Neutrophil (primary cell): ENCODE results near the gene RGS8.

Experiments
- H3K27ac ChIP-seq: fragments of 200-600 bp; sonication (generic); 2 replicates; pipeline ENCODE4 v1.5.1; 2016; ENCODE audit warnings: mild to moderate bottlenecking, moderate library complexity
- H3K27me3 ChIP-seq: fragments of 200-600 bp; sonication (generic); 2 replicates; pipeline ENCODE4 v1.6.0; 2016; ENCODE audit warnings: mild to moderate bottlenecking
- H3K36me3 ChIP-seq: fragments of 200-600 bp; sonication (generic); 2 replicates; pipeline ENCODE4 v1.5.1; 2017
- H3K4me1 ChIP-seq, 2 experiments: fragments of 200-600 bp in 1 of 2; sonication (generic) in 1 of 2; 1 replicate in 1 of 2; 2 replicates in 1 of 2; pipeline versions ENCODE4 v1.5.1 to v1.6.1; 2013 to 2016; ENCODE audit warnings: low read depth in 1 of 2, low read length in 1 of 2, mild to moderate bottlenecking in 1 of 2, moderate library complexity in 1 of 2; ENCODE audit not compliant: control insufficient read depth in 1 of 2, insufficient read depth in 1 of 2
- H3K4me3 ChIP-seq, 2 experiments: fragments of 200-600 bp in 1 of 2; sonication (generic) in 1 of 2; 1 replicate in 1 of 2; 2 replicates in 1 of 2; pipeline ENCODE4 v1.5.1; 2013 to 2016; ENCODE audit warnings: low read depth in 1 of 2, low read length in 1 of 2, mild to moderate bottlenecking in 1 of 2, moderate library complexity in 1 of 2
- H3K9me3 ChIP-seq: fragments of 200-600 bp; sonication (generic); 2 replicates; pipeline ENCODE4 v1.5.1; 2016
- TF ChIP-seq, protein P1 (sequence below): fragments of 200-600 bp; sonication (generic); IDR thresholded peaks from 2 replicates; pipeline ENCODE4 v1.5.1; 2016; ENCODE audit warnings: antibody characterized with exemption

Gene RGS8

DNA sequence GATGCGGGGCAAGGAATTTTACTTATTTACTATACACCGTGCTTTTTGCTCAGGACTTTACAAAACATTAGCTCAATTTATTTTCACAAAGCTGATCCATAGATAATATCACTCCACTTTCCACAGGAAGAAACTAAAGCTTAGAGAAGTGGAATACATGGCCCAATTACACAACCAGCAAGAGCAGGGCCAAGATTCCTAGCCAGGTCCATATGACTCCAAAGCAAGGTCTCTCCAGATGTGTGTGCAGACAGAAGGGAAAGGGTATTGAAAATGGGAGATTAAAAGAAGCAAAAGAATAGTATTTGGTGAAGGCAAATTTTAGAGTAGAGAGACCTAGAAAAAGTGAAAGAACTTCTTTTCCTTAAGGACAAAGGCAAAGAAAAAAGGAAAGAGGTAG is 30.4 kb downstream of the RGS8 start:
- Histone ChIP-seq H3K27me3 (peaks cover 23% of the 10 kb centered on the region), H3K9me3 (no peaks in the 10 kb centered on the region), H3K4me1 (no peaks in the 10 kb centered on the region), H3K36me3 (no peaks in the 10 kb centered on the region), H3K27ac (no peak overlapping the region), H3K4me3 (no peak overlapping the region)
- TF ChIP-seq, protein P1, sequence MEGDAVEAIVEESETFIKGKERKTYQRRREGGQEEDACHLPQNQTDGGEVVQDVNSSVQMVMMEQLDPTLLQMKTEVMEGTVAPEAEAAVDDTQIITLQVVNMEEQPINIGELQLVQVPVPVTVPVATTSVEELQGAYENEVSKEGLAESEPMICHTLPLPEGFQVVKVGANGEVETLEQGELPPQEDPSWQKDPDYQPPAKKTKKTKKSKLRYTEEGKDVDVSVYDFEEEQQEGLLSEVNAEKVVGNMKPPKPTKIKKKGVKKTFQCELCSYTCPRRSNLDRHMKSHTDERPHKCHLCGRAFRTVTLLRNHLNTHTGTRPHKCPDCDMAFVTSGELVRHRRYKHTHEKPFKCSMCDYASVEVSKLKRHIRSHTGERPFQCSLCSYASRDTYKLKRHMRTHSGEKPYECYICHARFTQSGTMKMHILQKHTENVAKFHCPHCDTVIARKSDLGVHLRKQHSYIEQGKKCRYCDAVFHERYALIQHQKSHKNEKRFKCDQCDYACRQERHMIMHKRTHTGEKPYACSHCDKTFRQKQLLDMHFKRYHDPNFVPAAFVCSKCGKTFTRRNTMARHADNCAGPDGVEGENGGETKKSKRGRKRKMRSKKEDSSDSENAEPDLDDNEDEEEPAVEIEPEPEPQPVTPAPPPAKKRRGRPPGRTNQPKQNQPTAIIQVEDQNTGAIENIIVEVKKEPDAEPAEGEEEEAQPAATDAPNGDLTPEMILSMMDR = no peak

- no peaks in the 10 kb centered on the region for H3K9me3 ChIP-seq
- no peak overlapping the region for H3K27ac ChIP-seq
- no peak overlapping the region for H3K4me3 ChIP-seq
- TF ChIP-seq, protein P1 = no peak
- H3K4me1 ChIP-seq = no peaks in the 10 kb centered on the region
- peaks cover 13% of the 10 kb centered on the region for H3K27me3 ChIP-seq
- H3K36me3 ChIP-seq = no peaks in the 10 kb centered on the region
Measured at GRCh38 chr1:182652933-182653332, 31.5 kb downstream of the RGS8 start.

DNA sequence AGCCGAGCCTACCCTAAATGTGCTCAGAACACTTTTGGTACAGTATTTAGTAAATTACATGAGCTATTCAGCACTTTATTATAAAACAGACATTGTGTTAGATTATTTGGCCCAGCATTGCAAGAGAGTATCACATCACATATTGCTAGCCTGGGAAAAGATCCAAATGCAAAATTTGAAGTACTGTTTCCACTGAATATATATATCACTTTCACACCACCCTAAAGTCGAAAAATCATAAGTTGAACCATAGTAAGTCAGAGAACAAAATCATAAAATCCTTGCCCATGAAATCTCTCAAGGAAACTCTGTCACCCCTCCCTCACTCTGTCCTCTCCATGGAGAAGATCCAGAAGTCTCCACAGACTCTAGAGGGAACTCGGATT is 33.1 kb downstream of the RGS8 start:
- H3K27ac ChIP-seq = no peak overlapping the region
- no peaks in the 10 kb centered on the region for H3K9me3 ChIP-seq
- no peak overlapping the region for H3K4me3 ChIP-seq
- no peaks in the 10 kb centered on the region for H3K27me3 ChIP-seq
- no peaks in the 10 kb centered on the region for H3K36me3 ChIP-seq
- no peaks in the 10 kb centered on the region for H3K4me1 ChIP-seq
- TF ChIP-seq, protein P1 = no peak

- TF ChIP-seq, protein P1 = no peak
- H3K27me3 ChIP-seq = no peaks in the 10 kb centered on the region
- no peak overlapping the region for H3K4me3 ChIP-seq
- H3K9me3 ChIP-seq = no peaks in the 10 kb centered on the region
- H3K36me3 ChIP-seq = no peaks in the 10 kb centered on the region
- H3K4me1 ChIP-seq = no peaks in the 10 kb centered on the region
- no peak overlapping the region for H3K27ac ChIP-seq
Measured at GRCh38 chr1:182650678-182651338, 33.6 kb downstream of the RGS8 start.

- no peak overlapping the region for H3K4me3 ChIP-seq
- no peaks in the 10 kb centered on the region for H3K9me3 ChIP-seq
- TF ChIP-seq, protein P1 = no peak
- no peaks in the 10 kb centered on the region for H3K4me1 ChIP-seq
- no peak overlapping the region for H3K27ac ChIP-seq
- H3K36me3 ChIP-seq = no peaks in the 10 kb centered on the region
- H3K27me3 ChIP-seq = no peaks in the 10 kb centered on the region
Measured at GRCh38 chr1:182649041-182649440, 35.3 kb downstream of the RGS8 start.
